CD4-positive, alpha-beta T cell (primary cell): ENCODE results near the gene KIF5A. TPM values are rescaled to one million over a fixed set of nuclear protein-coding genes. Genes with fewer than 3 reads are reported as not detected.

Source experiments
- ATAC-seq: fragments of 200-7000 bp; cut with Tn5 transposase; one replicate; pipeline ENCODE4 v1.10.0; 2022; ENCODE audit warnings: mild to moderate bottlenecking; ENCODE audit not compliant: poor library complexity
- CTCF ChIA-PET: fragments of 350-600 bp; sonication (Branson Sonifier 250); formaldehyde crosslinking; loops from one replicate; lab custom pipeline; 2021; ENCODE audit warnings: antibody characterized with exemption, inconsistent platforms; lab: Charles Lee
- POLR2A ChIA-PET: fragments of 350-600 bp; sonication (Branson Sonifier 250); formaldehyde crosslinking; loops from one replicate; lab custom pipeline; 2021; ENCODE audit warnings: antibody characterized with exemption, inconsistent platforms; lab: Charles Lee
- DNase-seq, 14 experiments: peaks; one replicate each; pipeline ENCODE4 v3.0.0-alpha.2; 2013 to 2020; ENCODE audit warnings: mixed read lengths in 2 of 14
- H3K27ac ChIP-seq, 2 donors: one replicate each; pipeline versions ENCODE4 v1.5.1 to v1.7.0; 2013; ENCODE audit warnings: low read length in 2 of 2, low read depth in 1 of 2, mild to moderate bottlenecking in 1 of 2
- H3K27me3 ChIP-seq, 2 experiments: 1 replicate in 1 of 2; 2 replicates in 1 of 2; pipeline versions ENCODE4 v1.6.1 to v1.7.0; 2013; ENCODE audit warnings: low read length in 2 of 2, control low read depth in 1 of 2, mild to moderate bottlenecking in 1 of 2, moderate library complexity in 1 of 2; ENCODE audit not compliant: insufficient read depth in 2 of 2, control insufficient read depth in 1 of 2
- H3K36me3 ChIP-seq: one replicate; pipeline ENCODE4 v1.6.1; 2013; ENCODE audit warnings: low read length, control low read depth; ENCODE audit not compliant: insufficient read depth
- H3K4me1 ChIP-seq: one replicate; pipeline ENCODE4 v1.6.1; 2013; ENCODE audit warnings: low read length, control low read depth; ENCODE audit not compliant: insufficient read depth
- H3K4me3 ChIP-seq: one replicate; pipeline ENCODE4 v1.5.1; 2013; ENCODE audit warnings: mild to moderate bottlenecking, low read length, moderate library complexity
- H3K9me3 ChIP-seq, 2 experiments: 1 replicate in 1 of 2; 2 replicates in 1 of 2; pipeline versions ENCODE4 v1.6.1 to v1.7.0; 2013; ENCODE audit warnings: low read length in 2 of 2, mild to moderate bottlenecking in 2 of 2, control low read depth in 1 of 2, moderate library complexity in 1 of 2; ENCODE audit not compliant: control insufficient read depth in 1 of 2, insufficient read depth in 1 of 2
- H3K27ac Mint-ChIP-seq: one replicate; pipeline ENCODE4 v1.8.0; 2020; ENCODE audit warnings: mixed read lengths
- H3K27me3 Mint-ChIP-seq: one replicate; pipeline ENCODE4 v1.8.0; 2021; ENCODE audit warnings: mixed read lengths
- H3K36me3 Mint-ChIP-seq: one replicate; pipeline ENCODE4 v1.8.0; 2021; ENCODE audit warnings: low read depth, mixed read lengths
- H3K4me1 Mint-ChIP-seq: one replicate; pipeline ENCODE4 v1.8.0; 2021; ENCODE audit warnings: low read depth, mixed read lengths
- H3K4me3 Mint-ChIP-seq: one replicate; pipeline ENCODE4 v1.8.0; 2020; ENCODE audit warnings: mild to moderate bottlenecking, mixed read lengths
- H3K9me3 Mint-ChIP-seq: one replicate; pipeline ENCODE4 v1.8.0; 2020; ENCODE audit warnings: mixed read lengths
- CTCF ChIP-seq: fragments of 200-600 bp; IDR thresholded peaks from one replicate; pipeline ENCODE4 v1.8.0; 2022; ENCODE audit warnings: antibody characterized with exemption, mild to moderate bottlenecking
- intact Hi-C, 2 experiments: fragments of 100-400 bp; cut with DNase I in 1 of 2; cut with micrococcal nuclease in 1 of 2; formaldehyde crosslinking; loops; one replicate each; pipeline versions ENCODE4 v1.15.1 to v1.9.0; 2023 to 2025; cut with DNase I, micrococcal nuclease
- total RNA-seq, 174 experiments: library from RNA in 2 of 174; stranded (reverse) in 2 of 174; gene quantifications; one replicate each; pipeline ENCODE4 v1.2.3 and lab custom pipeline; 2021 to 2026

The KIF5A gene
- total RNA-seq, 2 experiments from 2014 or later = 0.39 to 0.47 TPM

GRCh38 chr12:57620936-57621496 lies 71.2 kb downstream of the KIF5A start:
- peaks cover 33% of the 10 kb centered on the region for H3K4me1 Mint-ChIP-seq
- Histone ChIP-seq H3K9me3 (peaks cover 0 to 17% of the 10 kb centered on the region in 2 experiments), H3K4me3 (peak overlapping the region; percentile 40), H3K27ac (no peak overlapping the region), H3K27me3 (peaks cover 85 to 86% of the 10 kb centered on the region in 2 experiments), H3K36me3 (no peaks in the 10 kb centered on the region), H3K4me1 (peaks cover 33% of the 10 kb centered on the region)
- intact Hi-C loops = loop anchor here (1.0 to 2.0 kb wide), 3 partner anchors 38 to 162 kb away; partner anchors contain the start of gene GLI1 (in 2 of the 2)
- H3K27me3 Mint-ChIP-seq = peaks cover 100% of the 10 kb centered on the region
- POLR2A ChIA-PET = interaction anchor here (0.7 to 1.8 kb wide), 4 partner anchors 15 to 126 kb away, joined by 3 to 7 read pairs (median 4); partner anchors contain the start of gene PIP4K2C
- peak in 3 of 14 experiments; percentile 16 to 34 (median 29) for DNase-seq
- H3K27ac Mint-ChIP-seq = no peak overlapping the region
- H3K4me3 Mint-ChIP-seq = peak overlapping the region; percentile 80
- H3K36me3 Mint-ChIP-seq = no peaks in the 10 kb centered on the region
- no peaks in the 10 kb centered on the region for H3K9me3 Mint-ChIP-seq
- CTCF ChIA-PET = interaction anchor here (1.0 to 3.6 kb wide), 4 partner anchors 12 to 162 kb away, joined by 5 to 36 read pairs (median 7); partner anchors contain the start of genes B4GALNT1 and GLI1
- TF ChIP-seq CTCF = no peak
- no peak for ATAC-seq

- Mint-ChIP-seq H3K36me3 (no peaks in the 10 kb centered on the region), H3K4me3 (peak overlapping the region; percentile 80), H3K27me3 (peaks cover 100% of the 10 kb centered on the region), H3K4me1 (peaks cover 34% of the 10 kb centered on the region), H3K27ac (no peak overlapping the region), H3K9me3 (no peaks in the 10 kb centered on the region)
- ATAC-seq = peak; percentile 66
- ChIA-PET POLR2A (interaction anchor here (0.7 to 1.8 kb wide), 3 partner anchors 30 to 125 kb away, joined by 3 to 7 read pairs (median 5); partner anchors contain the start of gene PIP4K2C), CTCF (interaction anchor here (1.0 to 3.6 kb wide), 5 partner anchors 12 to 163 kb away, joined by 4 to 36 read pairs (median 8); partner anchors contain the start of genes B4GALNT1 and GLI1)
- DNase-seq = peak; percentile 33 to 77 (median 50)
- Histone ChIP-seq H3K36me3 (no peaks in the 10 kb centered on the region), H3K4me3 (peak overlapping the region; percentile 40), H3K27me3 (peaks cover 89 to 93% of the 10 kb centered on the region in 2 experiments), H3K9me3 (peaks cover 0 to 17% of the 10 kb centered on the region in 2 experiments), H3K27ac (no peak overlapping the region), H3K4me1 (peaks cover 33% of the 10 kb centered on the region)
- intact Hi-C loops = loop anchor here (1.0 to 2.0 kb wide), 3 partner anchors 38 to 163 kb away; partner anchors contain the start of gene GLI1 (in 2 of the 2)
- TF ChIP-seq CTCF = peak; percentile 96
Observed at GRCh38 chr12:57621497-57622292, 71.9 kb downstream of the KIF5A start.
